Ascending aorta (tissue), 2 donors: ENCODE results near the gene AMZ2. TPM values are rescaled to one million over a fixed set of nuclear protein-coding genes. Genes with fewer than 3 reads are reported as not detected.
"Not testable (repeated sequence)": the region's sequence is repeated elsewhere in the genome, so short reads cannot be mapped to it uniquely, and the experiment has no call there.

Experiments used
- DNase-seq, 2 donors: peaks; one replicate each; pipeline ENCODE4 v3.0.0-alpha.2; 2019; ENCODE audit warnings: low spot score in 2 of 2
- H3K27ac ChIP-seq, 2 donors: fragments of 200-600 bp; sonication (generic); one replicate each; pipeline ENCODE4 v1.5.1; 2016 to 2017; ENCODE audit warnings: mild to moderate bottlenecking in 1 of 2
- H3K27me3 ChIP-seq: fragments of 200-600 bp; sonication (generic); one replicate; pipeline ENCODE4 v1.5.1; 2017
- H3K36me3 ChIP-seq, 2 donors: fragments of 200-600 bp; sonication (generic); one replicate each; pipeline ENCODE4 v1.5.1; 2016
- H3K4me1 ChIP-seq, 2 donors: fragments of 200-600 bp; sonication (generic); one replicate each; pipeline ENCODE4 v1.5.1; 2016 to 2017; ENCODE audit warnings: mild to moderate bottlenecking in 1 of 2
- H3K4me3 ChIP-seq, 2 donors: fragments of 200-600 bp; sonication (generic); one replicate each; pipeline ENCODE4 v1.5.1; 2016 to 2017; ENCODE audit warnings: mild to moderate bottlenecking in 1 of 2
- H3K9me3 ChIP-seq, 2 donors: fragments of 200-600 bp; sonication (generic); one replicate each; pipeline ENCODE4 v1.5.1; 2016
- intact Hi-C: fragments of 100-400 bp; cut with DNase I; formaldehyde crosslinking; loops from one replicate; pipeline ENCODE4 v1.15.1; 2023
- total RNA-seq: library from RNA; depleted of rRNA; stranded (reverse); fragments of >200 nt; gene quantifications from one replicate; pipeline ENCODE4 v1.1.0, GENCODE V29; 2016
- TF ChIP-seq, protein P1 (sequence below), 3 experiments: fragments of 200-600 bp in 2 of 3; fragments of 450-650 bp in 1 of 3; sonication (generic) in 2 of 3; IDR thresholded peaks; one replicate each; pipeline ENCODE4 v1.5.1; 2016 to 2019; ENCODE audit warnings: antibody characterized with exemption in 3 of 3, mild to moderate bottlenecking in 1 of 3, moderate library complexity in 1 of 3

AMZ2 gene
- total RNA-seq, 1 donor from 2014 or later, result 41.6 TPM

DNA sequence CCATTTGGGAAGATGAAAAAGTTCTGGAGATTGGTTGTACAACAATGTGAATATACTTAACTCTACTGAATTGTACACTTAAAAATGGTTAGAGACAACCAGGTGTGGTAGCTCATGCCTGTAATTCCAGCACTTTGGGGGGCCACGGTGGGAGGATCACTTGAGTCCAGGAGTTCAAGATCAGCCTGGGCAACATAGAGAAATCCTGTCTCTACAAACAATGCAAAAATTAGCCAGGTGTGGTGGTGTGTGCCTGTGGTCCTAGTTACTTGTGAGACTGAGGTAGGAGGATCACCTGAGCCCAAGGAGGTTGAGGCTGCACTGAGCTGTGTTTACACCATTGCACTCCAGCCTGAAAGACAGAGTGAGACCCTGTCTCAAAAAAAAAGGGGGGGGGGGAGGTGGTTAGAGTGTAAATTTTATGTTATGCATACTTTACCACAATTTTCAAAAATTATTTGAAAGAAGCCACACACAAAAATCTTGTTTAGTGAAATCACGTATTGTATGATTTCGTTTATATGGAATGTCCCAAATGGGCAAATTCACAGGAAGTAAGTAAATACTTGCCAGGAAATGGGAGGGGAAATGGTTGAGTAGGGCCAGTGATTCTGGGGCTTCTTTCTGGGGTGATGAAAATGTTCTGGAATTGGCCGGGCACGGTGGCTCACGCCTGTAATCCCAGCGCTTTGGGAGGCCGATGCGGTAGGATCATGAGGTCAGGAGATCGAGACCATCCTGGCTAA is 37.1 kb upstream of the AMZ2 start:
- Histone ChIP-seq H3K27ac (no peak overlapping the region), H3K4me1 (no peaks in the 10 kb centered on the region)

DNA sequence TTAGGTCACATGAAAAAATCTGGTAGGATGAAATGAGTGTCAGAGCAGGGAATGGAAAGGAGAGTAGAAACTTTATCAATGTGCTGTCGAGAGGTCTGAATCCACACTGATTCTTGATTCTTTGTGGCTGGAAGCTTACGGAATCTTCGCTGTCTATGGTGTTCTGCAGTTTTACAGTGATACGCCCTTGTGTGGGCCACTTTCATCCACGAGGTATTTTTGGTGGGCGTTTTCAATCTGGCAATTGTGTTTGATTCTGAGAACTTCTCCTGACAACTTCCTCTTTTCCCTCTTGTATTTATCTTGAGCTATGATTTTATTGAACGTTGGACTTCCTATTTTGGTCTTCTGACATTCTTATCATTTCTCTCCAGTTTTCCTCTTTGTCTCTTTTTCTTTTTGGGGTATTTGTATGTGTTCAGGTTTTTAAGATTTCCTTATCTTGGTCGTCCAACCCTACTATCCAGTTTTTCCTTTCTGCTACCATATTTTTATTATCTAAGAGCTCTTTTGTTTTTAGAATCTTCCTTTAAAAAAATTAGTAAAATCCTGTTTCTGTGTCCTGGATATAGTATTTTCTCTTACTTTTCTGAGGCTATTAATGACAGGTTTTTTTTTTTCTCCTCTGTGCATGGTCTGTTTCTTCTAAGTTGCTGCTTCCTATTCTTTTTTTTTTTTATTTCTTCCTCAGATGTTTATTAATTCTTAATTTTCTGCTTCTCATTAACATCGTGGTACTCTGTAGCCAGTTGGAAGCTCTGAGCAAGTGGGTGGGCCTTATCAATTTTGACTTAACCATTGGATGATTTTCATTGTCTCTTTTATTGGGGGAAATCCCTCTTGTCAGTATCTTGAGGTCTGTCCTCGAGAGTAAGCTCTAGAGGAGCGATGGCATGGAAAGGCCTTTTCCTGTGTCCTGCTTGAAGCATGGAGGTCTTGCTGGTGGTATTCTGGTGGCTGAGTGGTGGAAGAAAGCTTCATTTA is 34.1 kb upstream of the AMZ2 start:
- peak in 1 of 2 donors; percentile 22 for DNase-seq
- H3K4me1 ChIP-seq, H3K27ac ChIP-seq, H3K27me3 ChIP-seq, H3K9me3 ChIP-seq, intact Hi-C loops, H3K4me3 ChIP-seq, H3K36me3 ChIP-seq: not testable (repeated sequence)

More for the DNA sequence above, 37.1 kb upstream of the AMZ2 start:
- Histone ChIP-seq H3K9me3 (no peaks in the 10 kb centered on the region), H3K4me3 (no peak overlapping the region), H3K27me3 (no peaks in the 10 kb centered on the region), H3K36me3 (no peaks in the 10 kb centered on the region)
- TF ChIP-seq, protein P1, sequence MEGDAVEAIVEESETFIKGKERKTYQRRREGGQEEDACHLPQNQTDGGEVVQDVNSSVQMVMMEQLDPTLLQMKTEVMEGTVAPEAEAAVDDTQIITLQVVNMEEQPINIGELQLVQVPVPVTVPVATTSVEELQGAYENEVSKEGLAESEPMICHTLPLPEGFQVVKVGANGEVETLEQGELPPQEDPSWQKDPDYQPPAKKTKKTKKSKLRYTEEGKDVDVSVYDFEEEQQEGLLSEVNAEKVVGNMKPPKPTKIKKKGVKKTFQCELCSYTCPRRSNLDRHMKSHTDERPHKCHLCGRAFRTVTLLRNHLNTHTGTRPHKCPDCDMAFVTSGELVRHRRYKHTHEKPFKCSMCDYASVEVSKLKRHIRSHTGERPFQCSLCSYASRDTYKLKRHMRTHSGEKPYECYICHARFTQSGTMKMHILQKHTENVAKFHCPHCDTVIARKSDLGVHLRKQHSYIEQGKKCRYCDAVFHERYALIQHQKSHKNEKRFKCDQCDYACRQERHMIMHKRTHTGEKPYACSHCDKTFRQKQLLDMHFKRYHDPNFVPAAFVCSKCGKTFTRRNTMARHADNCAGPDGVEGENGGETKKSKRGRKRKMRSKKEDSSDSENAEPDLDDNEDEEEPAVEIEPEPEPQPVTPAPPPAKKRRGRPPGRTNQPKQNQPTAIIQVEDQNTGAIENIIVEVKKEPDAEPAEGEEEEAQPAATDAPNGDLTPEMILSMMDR (IDR thresholded peaks at IDR 0.05), result no peak
- intact Hi-C loops, result no loop called here
- DNase-seq, result no peak

DNA sequence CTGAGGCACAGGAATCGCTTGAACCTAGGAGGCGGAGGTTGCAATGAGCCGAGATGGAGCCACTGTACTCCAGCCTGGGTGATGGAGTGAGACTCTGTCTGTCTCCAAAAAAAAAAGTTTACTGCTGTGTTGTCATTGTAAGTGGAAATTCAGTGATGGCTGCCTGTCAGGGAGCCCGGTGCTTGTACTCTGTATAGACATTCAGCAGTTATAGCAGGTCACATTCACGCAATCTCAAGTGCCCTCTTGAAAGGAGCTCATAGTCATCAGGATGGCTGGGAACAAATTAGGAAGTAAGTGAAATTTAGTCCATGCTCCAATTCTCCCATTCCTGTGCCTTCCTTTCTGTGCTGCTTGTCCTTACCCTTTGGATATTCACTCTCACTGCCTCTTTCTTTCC is 32.4 kb upstream of the AMZ2 start:
- H3K4me1 ChIP-seq, H3K27me3 ChIP-seq, H3K9me3 ChIP-seq, H3K27ac ChIP-seq, H3K4me3 ChIP-seq, DNase-seq, intact Hi-C loops, H3K36me3 ChIP-seq: not testable (repeated sequence)

DNA sequence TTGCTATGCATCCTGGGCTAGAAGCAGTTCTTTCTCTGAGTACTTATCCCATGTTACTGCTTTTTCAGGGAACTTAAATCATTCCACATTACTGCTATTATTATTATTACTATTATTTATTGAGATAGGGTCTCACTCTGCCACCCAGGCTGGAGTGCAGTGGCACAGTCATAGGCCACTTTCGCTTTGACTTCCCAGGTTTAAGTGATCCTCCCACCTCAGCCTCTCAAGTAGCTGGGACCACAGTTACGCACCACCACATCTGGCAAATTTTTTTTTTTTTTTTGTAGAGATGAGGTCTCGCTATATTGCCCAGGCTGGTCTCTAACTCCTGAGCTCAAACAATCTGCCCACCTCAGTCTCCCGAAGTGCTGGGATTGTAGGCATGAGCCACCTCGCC is 28.4 kb upstream of the AMZ2 start:
- intact Hi-C loops, H3K4me1 ChIP-seq, H3K27ac ChIP-seq, H3K36me3 ChIP-seq, H3K27me3 ChIP-seq, H3K9me3 ChIP-seq, DNase-seq, H3K4me3 ChIP-seq: not testable (repeated sequence)

DNA sequence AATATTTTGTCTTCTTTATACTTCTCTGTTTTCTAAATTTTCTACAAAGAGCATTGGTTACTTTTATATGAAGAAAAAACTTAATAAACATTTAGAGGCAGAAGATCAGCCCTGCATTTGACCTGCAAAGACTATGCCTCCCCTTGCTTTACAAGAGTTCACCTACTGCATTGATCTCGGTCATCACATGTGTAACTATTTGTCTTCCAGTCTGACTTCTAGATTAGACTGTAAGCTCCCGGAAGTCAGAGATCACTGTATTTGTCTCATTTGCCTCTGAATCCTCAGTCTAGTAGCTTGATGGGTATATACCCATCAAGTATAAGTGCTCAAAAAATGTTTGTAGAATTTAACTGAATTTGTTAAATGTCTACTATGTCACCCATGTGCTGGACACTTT is 27.7 kb upstream of the AMZ2 start:
- intact Hi-C loops, H3K27ac ChIP-seq: not testable (repeated sequence)

DNA sequence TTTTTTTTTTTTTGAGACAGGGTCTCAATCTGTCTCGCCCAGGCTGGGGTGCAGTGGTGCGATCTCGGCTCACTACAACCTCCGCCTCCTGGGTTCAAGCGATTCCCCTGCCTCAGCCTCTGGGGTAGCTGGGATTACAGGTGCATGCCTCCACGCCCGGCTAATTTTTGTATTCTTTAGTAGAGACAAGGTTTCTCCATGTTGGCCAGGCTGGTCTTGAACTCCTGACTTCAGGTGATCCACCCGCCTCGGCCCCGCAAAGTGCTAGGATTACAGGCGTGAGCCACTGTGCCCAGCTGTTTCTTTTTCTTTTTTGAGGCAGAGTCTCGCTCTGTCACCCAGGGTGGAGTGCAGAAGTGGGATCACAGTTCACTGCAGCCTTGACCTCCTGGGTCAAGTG is 27.1 kb upstream of the AMZ2 start:
- H3K9me3 ChIP-seq, H3K4me1 ChIP-seq, H3K36me3 ChIP-seq, H3K4me3 ChIP-seq, intact Hi-C loops, H3K27me3 ChIP-seq, H3K27ac ChIP-seq: not testable (repeated sequence)
- DNase-seq, result peak in 1 of 2 donors; percentile 51

More for the DNA sequence above, 27.7 kb upstream of the AMZ2 start:
- not testable (repeated sequence) for H3K4me3 ChIP-seq, H3K9me3 ChIP-seq, H3K4me1 ChIP-seq, H3K27me3 ChIP-seq, H3K36me3 ChIP-seq
- peak in 1 of 2 donors; percentile 12 for DNase-seq

DNA sequence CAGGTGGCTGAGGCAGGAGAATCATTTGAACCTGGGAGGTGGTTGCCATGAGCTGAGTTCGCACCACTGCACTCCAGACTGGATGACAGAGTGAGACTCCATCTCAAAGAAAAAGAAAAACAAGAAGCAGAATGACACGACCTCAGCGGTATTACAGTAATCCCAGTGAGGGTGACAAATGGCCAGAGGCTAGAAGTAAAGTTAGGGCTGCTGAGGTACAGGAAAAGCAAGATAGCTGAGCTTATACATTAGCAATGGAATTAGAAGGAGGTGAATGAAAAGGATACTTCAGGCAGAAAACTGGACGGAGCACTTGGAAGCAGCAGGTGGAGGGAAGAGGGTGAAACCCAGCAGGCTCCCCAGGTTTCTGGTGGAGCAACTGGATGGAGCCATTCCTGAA is 26.1 kb upstream of the AMZ2 start:
- no peaks in the 10 kb centered on the region for H3K27me3 ChIP-seq
- no peaks in the 10 kb centered on the region for H3K4me1 ChIP-seq
- H3K36me3 ChIP-seq, result no peaks in the 10 kb centered on the region
- peak in 1 of 2 donors; percentile 16 for DNase-seq
- TF ChIP-seq, protein P1 (IDR thresholded peaks at IDR 0.05), result no peak
- no peak overlapping the region for H3K4me3 ChIP-seq
- H3K27ac ChIP-seq, result no peak overlapping the region
- no peaks in the 10 kb centered on the region for H3K9me3 ChIP-seq
- intact Hi-C loops, result no loop called here

DNA sequence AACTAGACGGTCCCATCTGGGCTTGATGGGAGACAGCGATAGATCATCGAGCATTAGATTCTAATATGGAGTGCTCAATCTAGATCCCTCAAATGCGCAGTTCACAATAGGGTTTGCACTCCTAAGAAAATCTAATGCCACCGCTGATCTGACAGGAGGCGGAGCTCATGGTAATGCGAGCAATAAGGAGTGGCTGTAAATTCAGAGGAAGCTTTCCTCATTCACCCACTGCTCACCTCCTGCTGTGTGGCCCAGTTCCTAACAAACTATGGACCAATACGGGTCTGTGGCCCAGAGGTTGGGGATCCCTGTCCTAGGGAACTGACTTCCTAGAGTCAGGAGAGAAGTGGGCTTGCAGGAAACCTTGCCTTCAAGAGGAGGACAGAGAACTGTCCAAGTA is 25.2 kb upstream of the AMZ2 start:
- DNase-seq, result peak in 1 of 2 donors; percentile 33

DNA sequence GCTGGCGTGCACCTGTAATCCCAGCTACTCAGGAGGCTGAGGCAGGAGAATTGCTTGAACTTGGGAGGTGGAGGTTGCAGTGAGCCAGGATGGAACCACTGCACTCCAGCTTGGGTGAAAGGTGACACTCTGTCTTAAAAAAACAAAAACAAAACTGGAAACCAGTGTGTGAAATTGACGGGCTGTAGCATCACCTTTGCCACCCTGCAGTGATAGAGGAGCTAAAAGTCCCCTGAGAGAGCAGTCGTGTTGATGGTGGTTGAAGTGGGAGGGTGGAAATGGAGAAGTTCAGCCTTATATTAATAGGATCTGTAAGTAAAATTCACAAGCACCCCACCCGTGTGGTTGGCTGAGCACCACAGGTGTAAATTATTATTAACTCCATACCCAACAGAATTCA is 22.8 kb upstream of the AMZ2 start:
- H3K9me3 ChIP-seq, H3K4me3 ChIP-seq, H3K27me3 ChIP-seq, H3K4me1 ChIP-seq, H3K36me3 ChIP-seq, DNase-seq, H3K27ac ChIP-seq, intact Hi-C loops: not testable (repeated sequence)

More for the DNA sequence above, 25.2 kb upstream of the AMZ2 start:
- H3K27ac ChIP-seq, result no peak overlapping the region
- no peak overlapping the region for H3K4me3 ChIP-seq
- TF ChIP-seq, protein P1 (IDR thresholded peaks at IDR 0.05), result no peak
- intact Hi-C loops, result no loop called here
- no peaks in the 10 kb centered on the region for H3K36me3 ChIP-seq
- no peaks in the 10 kb centered on the region for H3K27me3 ChIP-seq
- H3K9me3 ChIP-seq, result no peaks in the 10 kb centered on the region
- H3K4me1 ChIP-seq, result no peaks in the 10 kb centered on the region

DNA sequence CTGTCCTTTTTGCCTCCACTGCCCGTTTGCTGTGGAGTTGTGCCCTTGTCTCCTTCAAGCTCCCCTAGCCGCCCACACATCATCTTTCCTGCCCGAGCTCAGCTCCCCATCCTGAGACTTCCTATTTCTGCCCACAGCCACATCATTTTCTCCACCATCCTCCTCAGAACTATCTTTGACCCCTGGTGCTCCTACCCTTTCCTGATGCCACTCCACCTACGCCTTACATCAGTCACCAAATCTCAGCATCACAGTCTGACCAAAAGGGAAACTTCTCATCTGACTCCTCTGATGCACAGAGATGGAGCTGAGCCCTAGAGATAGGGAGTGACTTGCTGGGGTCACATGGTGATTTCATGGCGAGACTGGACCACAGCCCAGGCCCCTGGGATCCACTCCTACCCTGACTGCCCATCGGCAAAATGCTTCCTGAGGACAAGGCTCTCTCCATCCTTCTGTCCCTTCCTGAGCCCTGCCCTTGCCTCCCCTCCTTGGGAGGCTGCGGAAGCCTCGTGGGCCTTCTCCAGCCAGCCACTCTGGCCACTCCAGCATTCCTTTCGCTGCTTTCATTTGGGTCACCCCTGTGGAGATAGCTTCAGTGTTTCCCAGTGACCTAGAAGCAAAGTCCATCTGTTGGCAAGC is 19.7 kb upstream of the AMZ2 start:
- DNase-seq, result peak in 1 of 2 donors; percentile 28
- H3K27me3 ChIP-seq, H3K4me3 ChIP-seq, intact Hi-C loops, H3K4me1 ChIP-seq, H3K36me3 ChIP-seq, H3K9me3 ChIP-seq, H3K27ac ChIP-seq: not testable (repeated sequence)
